ENCODE data around the gene ENO3.

The ENO3 gene

DNA sequence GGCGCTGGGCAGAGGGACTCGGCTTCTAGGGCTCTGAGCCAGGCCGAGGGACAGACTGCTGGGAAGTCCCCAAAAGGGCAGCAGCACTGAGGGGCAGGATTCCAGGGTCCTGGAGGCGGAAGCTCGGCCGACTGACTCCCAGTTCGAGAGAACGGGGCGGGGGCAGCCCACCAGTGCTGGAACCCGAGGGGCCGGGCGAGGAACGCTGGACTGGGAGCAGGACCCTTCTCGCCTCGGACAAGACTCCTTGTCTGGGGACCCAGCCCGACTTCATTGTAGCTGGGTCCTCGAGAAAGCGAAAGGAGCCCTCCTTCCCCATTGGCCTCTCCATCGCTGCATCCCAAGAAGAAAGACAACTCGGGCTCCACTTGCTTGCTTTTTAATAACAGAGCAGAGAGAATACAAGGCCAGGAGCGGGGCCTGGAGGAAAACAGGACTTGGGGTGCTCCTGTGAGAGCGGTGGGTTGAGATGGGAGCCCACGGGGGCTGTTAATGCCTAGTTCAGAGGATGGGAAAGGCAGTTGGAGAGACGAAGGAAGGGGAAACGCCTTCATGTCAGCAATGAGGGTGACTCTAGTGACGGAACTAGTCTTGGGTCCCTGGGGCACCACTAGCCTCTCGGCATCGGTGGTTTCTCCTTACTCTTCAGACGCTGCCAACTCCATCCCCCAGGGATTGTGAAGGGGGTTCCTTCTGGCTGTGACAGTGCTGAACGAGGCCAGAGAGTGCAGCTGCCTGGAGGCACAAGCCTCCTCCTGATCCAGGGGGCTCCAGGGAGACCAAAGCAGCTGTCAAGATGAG, 37.0 kb downstream of the ENO3 start:
- peak overlapping the region; percentile 89 for H3K4me3 Mint-ChIP-seq
- no peaks in the 10 kb centered on the region for H3K27me3 Mint-ChIP-seq
- H3K27ac Mint-ChIP-seq, result peak overlapping the region; percentile 70
- no peaks in the 10 kb centered on the region for H3K9me3 Mint-ChIP-seq
- H3K36me3 Mint-ChIP-seq, result peaks cover 4% of the 10 kb centered on the region
- peak; percentile 52 for ATAC-seq (ENCODE audit: low read depth)
- DNase-seq (ENCODE audit: low spot score in 2 of 2), result peak in 1 of 2 donors; percentile 30
- peaks cover 35% of the 10 kb centered on the region for H3K4me1 Mint-ChIP-seq

DNA sequence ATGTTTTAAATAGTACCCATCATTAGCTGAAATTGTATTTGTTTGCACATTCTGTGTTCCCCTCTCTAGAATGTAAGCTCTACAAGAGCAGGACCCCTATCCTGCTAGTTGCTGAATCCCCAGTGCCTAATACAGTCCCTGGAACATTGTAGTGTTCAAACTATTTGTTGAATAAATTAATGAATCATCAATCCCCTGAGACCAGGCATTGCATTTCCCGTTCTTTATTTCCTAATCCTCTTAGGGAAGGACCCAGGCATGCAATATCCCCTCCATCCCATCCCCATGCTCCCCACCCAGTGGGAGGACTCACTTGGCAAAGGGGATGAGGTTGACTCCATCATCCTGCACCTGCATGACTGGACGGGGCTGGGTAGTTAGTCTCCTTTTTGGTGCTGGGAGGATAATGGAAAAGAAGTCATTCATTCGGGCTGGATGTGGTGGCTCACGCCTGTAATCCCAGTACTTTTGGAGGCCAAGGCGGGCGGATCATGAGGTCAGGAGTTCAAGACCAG, 43.2 kb downstream of the ENO3 start:
- no peak for DNase-seq (ENCODE audit: low spot score in 2 of 2)
- Mint-ChIP-seq H3K27me3 (no peaks in the 10 kb centered on the region), H3K9me3 (no peaks in the 10 kb centered on the region), H3K36me3 (no peaks in the 10 kb centered on the region), H3K27ac (no peak overlapping the region), H3K4me1 (peaks cover 21% of the 10 kb centered on the region), H3K4me3 (no peak overlapping the region)
- ATAC-seq (ENCODE audit: low read depth), result no peak

DNA sequence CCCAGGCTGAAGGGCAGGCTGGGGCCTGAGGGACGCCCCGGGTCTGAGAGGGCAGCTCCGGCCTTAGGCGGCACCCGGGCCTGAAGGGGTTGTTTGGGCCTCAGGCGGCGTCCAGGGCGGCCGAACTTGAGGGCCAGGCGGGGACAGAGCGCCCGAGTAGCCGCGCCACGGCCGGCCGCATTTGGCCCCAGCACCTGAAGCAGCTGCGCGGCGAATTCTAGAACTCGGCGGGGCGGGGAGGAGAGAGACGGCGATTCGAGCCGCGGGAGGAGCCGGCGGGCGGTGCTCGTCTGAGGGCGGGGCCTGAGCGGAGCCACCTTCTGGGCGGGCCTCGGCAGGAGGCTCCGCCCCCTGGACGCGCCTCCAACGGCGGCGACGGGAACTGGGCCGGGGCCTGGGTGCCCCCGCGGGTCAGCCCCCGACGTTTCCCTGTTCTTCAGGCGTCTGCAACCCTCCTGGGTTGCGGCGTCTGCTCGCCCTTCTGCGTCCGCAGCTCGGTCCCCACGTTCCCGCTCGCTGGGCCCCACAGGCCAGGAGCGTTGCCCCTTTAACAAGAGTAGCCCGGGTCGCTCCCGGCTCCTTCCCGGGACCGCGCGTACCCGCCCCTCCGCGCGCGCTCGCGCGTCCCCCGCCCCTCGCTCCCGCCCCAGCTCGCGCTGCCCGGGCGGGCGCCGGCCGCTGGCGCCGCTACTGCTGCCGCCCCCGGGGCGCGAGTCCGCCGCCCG, 46.5 kb downstream of the ENO3 start, which contains the start of the genes INCA1 and KIF1C:
Gene INCA1 (minus strand): TSS at position 221 of the 725 bp plus-strand sequence. CDS start 3,085 bp downstream, outside the sequence.
Gene KIF1C (plus strand): TSS at position 649 of the 725 bp plus-strand sequence. CDS start 2,297 bp downstream, outside the sequence.
- Mint-ChIP-seq H3K27me3 (no peaks in the 10 kb centered on the region), H3K4me1 (peaks cover 22% of the 10 kb centered on the region), H3K9me3 (no peaks in the 10 kb centered on the region), H3K36me3 (peaks cover 14% of the 10 kb centered on the region), H3K27ac (peak within 1 kb of the TSS; percentile 81), H3K4me3 (peak within 1 kb of the TSS; percentile 89)
- DNase-seq (ENCODE audit: low spot score in 2 of 2) (peak; percentile 94), ATAC-seq (ENCODE audit: low read depth) (peak; percentile 88)

DNA sequence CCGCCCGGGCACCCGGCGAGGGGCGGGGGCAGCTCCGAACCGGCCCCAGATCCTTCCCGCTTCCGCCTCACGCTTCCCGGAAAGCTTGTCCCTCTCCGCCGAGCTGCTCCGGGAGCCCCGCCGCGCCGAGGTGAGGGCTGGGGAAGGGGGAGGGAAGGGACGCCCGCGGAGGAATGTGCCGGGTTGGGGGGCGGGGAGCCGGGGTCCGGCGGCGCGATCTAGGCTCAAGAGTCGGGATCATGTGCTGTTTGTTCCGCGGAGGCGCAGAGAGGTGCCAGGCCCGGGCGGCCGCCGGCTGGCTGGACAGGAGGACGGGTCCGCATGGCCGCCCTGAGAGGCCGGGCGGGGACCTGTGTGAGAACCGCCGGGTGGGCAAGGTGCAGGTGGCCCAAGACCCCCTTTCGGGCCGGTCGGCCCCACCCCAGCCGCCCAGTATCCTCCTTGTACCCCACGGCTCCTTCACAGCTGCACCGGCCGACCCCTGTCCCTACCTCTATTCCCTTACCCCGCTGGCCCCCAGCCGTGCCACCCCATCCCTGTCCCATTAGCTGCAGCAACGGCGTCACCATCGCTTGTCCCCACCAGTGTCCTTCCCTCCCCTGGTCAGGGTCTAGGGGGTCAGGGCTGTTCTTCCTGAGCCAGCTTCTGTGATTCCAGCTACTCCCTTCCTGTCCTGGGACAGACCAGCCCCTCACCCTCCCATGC, 47.3 kb downstream of the ENO3 start:
- Mint-ChIP-seq H3K27me3 (no peaks in the 10 kb centered on the region), H3K4me3 (peak overlapping the region; percentile 75), H3K4me1 (peaks cover 22% of the 10 kb centered on the region), H3K27ac (peak overlapping the region; percentile 43), H3K9me3 (no peaks in the 10 kb centered on the region), H3K36me3 (peaks cover 18% of the 10 kb centered on the region)
- peak in 1 of 2 donors; percentile 49 for DNase-seq (ENCODE audit: low spot score in 2 of 2)
- ATAC-seq (ENCODE audit: low read depth), result peak; percentile 2

DNA sequence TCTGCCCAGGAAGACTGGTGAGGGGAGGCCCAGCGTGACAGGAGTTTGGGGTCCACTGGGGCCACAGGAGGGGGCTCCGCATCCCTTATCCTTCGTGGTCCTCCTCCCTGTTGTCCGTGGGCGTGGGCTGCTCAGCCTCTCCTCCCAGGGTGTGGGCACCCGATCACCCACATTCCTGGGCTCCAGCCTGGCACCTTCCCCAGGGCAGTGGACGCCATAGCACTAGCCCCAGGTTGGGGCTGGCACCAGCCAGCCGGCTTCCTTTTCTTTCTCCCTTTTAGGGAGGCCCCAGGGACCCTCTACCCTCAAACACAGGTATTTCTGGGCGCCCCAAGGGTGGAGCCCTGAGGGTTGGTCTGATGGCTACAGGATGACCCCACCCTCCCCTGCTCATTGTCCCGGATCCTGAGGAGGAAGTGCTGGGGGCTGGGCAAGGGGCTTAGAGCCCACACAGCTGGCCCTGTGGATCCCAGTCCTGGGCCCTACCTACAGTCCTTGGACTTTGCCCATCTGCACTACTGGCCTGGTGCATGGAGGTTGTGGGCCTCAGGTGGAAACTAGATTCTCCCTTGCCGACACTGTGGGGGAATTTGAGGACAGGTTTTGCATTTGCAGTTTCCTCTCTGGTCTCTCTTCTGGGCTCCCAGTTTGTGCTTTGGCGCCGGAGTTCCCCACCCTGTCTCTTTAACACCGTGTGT, 48.0 kb downstream of the ENO3 start:
- peaks cover 23% of the 10 kb centered on the region for H3K36me3 Mint-ChIP-seq
- H3K9me3 Mint-ChIP-seq, result no peaks in the 10 kb centered on the region
- peak in 1 of 2 donors; percentile 31 for DNase-seq (ENCODE audit: low spot score in 2 of 2)
- H3K4me1 Mint-ChIP-seq, result peaks cover 22% of the 10 kb centered on the region
- H3K27me3 Mint-ChIP-seq, result no peaks in the 10 kb centered on the region
- H3K27ac Mint-ChIP-seq, result peak overlapping the region; percentile 43
- peak; percentile 55 for ATAC-seq (ENCODE audit: low read depth)
- H3K4me3 Mint-ChIP-seq, result peak overlapping the region; percentile 75

DNA sequence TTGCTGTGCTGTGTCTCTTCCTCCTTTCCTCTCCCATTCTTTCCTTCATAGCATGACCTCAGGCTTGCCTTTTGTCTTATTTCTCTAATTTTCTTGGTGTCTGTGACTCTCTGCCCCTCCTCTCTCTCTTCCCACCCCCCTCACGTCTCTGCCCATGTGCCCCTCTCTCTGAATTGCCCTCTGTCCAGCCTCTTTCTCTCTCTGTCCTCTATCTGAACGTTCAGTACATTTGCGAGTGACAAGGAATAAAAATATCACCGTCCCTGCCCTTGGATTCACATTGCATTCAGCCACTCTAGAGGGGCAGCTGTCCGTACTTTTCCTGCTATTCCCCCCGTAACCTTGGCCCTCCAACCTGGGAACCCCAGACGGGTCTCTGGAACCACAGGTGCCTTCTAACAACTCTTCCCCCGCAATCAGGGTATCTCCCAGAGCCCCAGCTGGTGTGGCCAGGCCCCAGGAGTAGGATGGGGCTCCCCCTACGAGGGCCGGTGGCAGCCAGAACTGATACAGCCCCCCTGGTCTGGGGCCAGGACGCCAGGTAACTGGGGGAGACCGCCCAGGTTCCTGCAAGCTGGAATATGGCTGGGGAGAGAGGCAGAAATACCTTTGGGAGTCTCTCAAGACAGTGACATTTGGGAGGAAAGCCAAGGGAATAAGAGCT, 48.6 kb downstream of the ENO3 start:
- H3K9me3 Mint-ChIP-seq, result no peaks in the 10 kb centered on the region
- DNase-seq (ENCODE audit: low spot score in 2 of 2), result no peak
- H3K27ac Mint-ChIP-seq, result peak overlapping the region; percentile 43
- no peak for ATAC-seq (ENCODE audit: low read depth)
- no peaks in the 10 kb centered on the region for H3K27me3 Mint-ChIP-seq
- H3K36me3 Mint-ChIP-seq, result peaks cover 30% of the 10 kb centered on the region
- peak overlapping the region; percentile 75 for H3K4me3 Mint-ChIP-seq
- H3K4me1 Mint-ChIP-seq, result peaks cover 22% of the 10 kb centered on the region

DNA sequence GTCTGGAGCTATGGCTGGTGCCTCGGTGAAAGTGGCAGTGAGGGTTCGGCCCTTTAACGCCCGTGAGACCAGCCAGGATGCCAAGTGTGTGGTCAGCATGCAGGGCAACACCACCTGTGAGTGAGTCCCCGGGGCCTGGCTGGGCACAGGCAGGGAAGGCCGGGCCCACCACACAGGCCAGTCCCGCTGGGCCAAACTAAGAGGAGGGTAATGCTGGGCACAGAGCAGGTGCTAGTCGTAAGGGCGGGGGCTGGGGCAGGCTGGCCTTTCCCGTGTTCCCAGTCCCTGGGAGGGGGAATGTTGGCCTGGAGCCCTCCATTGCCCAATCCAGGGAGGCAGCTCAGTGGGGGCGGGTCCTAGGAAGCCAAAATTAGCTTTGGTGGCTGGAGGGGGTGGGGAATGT, 49.3 kb downstream of the ENO3 start:
- ATAC-seq (ENCODE audit: low read depth) (no peak), DNase-seq (ENCODE audit: low spot score in 2 of 2) (no peak)
- H3K27me3 Mint-ChIP-seq, result no peaks in the 10 kb centered on the region
- peaks cover 37% of the 10 kb centered on the region for H3K36me3 Mint-ChIP-seq
- no peaks in the 10 kb centered on the region for H3K9me3 Mint-ChIP-seq
- H3K27ac Mint-ChIP-seq, result no peak overlapping the region
- peaks cover 22% of the 10 kb centered on the region for H3K4me1 Mint-ChIP-seq
- H3K4me3 Mint-ChIP-seq, result no peak overlapping the region

DNA sequence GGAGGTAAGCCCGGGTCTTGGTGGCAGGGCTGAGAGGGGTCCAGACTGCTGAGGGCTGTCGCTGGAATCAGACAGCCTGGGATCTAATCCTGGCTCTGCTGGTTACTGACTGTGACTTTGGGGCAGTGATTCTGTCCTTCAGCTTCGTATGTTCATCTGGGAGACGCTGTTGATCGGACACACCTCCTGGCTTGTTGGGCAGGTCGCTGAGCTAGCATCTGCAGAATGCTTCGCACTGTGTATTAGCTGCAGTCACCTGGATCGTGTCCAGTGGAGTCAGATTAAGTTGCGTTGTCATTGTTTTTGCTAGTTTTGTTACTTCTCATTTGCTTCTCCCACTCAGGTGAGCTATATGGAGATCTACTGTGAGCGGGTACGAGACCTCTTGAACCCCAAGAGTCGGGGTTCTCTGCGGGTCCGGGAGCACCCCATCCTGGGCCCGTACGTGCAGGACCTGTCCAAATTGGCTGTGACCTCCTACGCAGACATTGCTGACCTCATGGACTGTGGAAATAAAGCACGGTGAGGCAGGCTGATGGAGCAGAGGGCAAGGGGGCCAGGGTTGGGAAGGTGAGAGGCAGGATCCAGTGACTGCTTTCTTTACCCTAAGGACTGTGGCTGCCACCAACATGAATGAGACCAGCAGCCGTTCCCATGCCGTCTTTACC, 51.3 kb downstream of the ENO3 start:
- no peak for DNase-seq (ENCODE audit: low spot score in 2 of 2)
- Mint-ChIP-seq H3K9me3 (no peaks in the 10 kb centered on the region), H3K27ac (no peak overlapping the region), H3K4me3 (no peak overlapping the region), H3K36me3 (peaks cover 48% of the 10 kb centered on the region), H3K27me3 (no peaks in the 10 kb centered on the region), H3K4me1 (peaks cover 15% of the 10 kb centered on the region)
- no peak for ATAC-seq (ENCODE audit: low read depth)

DNA sequence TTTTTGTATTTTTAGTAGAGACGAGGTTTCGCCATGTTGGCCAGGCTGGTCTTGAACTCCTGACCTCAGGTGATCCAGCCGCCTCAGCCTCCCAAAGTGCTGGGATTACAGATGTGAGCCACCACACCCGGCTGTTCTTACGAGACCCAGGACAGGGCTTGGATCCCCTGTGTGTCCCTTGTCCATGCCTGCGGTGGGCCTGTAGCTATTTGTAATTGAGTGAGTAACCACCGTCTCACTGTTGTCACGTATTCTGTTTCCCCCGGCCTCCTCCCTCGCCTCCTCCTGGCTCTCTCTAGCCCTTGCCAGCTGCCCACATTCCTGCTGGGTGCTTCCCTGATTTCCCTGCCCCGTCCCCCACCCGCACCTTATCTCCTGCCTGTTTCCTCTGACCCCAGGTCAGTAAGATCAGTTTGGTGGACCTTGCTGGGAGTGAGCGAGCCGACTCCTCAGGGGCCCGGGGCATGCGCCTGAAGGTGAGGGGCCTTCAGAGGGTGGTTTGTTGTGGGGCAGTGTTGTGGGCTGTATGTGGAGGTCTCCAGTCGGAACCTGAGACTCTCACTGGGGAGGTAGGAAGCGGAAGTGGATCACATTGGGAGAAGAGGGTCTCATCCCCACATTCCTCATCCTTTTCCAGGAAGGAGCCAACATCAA, 52.4 kb downstream of the ENO3 start:
- Mint-ChIP-seq H3K4me1 (peaks cover 14% of the 10 kb centered on the region), H3K4me3 (no peak overlapping the region), H3K36me3 (peaks cover 59% of the 10 kb centered on the region), H3K9me3 (no peaks in the 10 kb centered on the region), H3K27ac (no peak overlapping the region), H3K27me3 (no peaks in the 10 kb centered on the region)
- DNase-seq (ENCODE audit: low spot score in 2 of 2) (no peak), ATAC-seq (ENCODE audit: low read depth) (no peak)
